OCI-LY1 (cell line): ENCODE data around the gene ADAM11.

Experiments used
- H2AFZ ChIP-seq: fragments of 200-600 bp; sonication (generic), shearing (Covaris generic); 2 replicates; pipeline ENCODE4 v1.6.0; 2014; ENCODE audit warnings: antibody characterized with exemption, mild to moderate bottlenecking, low read length
- H3F3A ChIP-seq: fragments of 200-600 bp; sonication (generic), shearing (Covaris generic); 2 replicates; pipeline ENCODE4 v1.6.0; 2014; ENCODE audit warnings: mild to moderate bottlenecking, antibody characterized with exemption, low read length, moderate library complexity; ENCODE audit not compliant: insufficient read depth
- H3K27ac ChIP-seq: fragments of 200-600 bp; sonication (generic); 2 replicates; pipeline ENCODE4 v1.5.1; 2014; ENCODE audit warnings: low read length, mixed run types, mild to moderate bottlenecking, low read depth; ENCODE audit not compliant: poor library complexity, severe bottlenecking
- H3K27me3 ChIP-seq: fragments of 200-600 bp; sonication (generic); 2 replicates; pipeline ENCODE4 v1.6.0; 2014; ENCODE audit warnings: antibody characterized with exemption, mild to moderate bottlenecking, low read length, moderate library complexity; ENCODE audit not compliant: insufficient read depth
- H3K36me3 ChIP-seq: fragments of 200-600 bp; sonication (generic); 2 replicates; pipeline ENCODE4 v1.6.1; 2014; ENCODE audit warnings: mild to moderate bottlenecking, antibody characterized with exemption, low read length, moderate library complexity, mixed read lengths; ENCODE audit not compliant: insufficient read depth
- H3K4me1 ChIP-seq: fragments of 200-600 bp; sonication (generic); 2 replicates; pipeline ENCODE4 v1.5.1; 2014; ENCODE audit warnings: mild to moderate bottlenecking, low read length, moderate library complexity; ENCODE audit not compliant: insufficient read depth, severe bottlenecking
- H3K4me2 ChIP-seq: fragments of 200-600 bp; sonication (generic), shearing (Covaris generic); 2 replicates; pipeline ENCODE4 v1.6.1; 2014; ENCODE audit warnings: low read length
- H3K4me3 ChIP-seq: fragments of 200-600 bp; sonication (generic); 2 replicates; pipeline ENCODE4 v1.5.1; 2014; ENCODE audit warnings: low read length, low read depth, mild to moderate bottlenecking, mixed read lengths; ENCODE audit not compliant: poor library complexity, severe bottlenecking
- H3K79me2 ChIP-seq: fragments of 200-600 bp; shearing (Covaris generic); 2 replicates; pipeline ENCODE4 v1.6.1; 2016; ENCODE audit warnings: mixed run types, low read length, mixed read lengths; ENCODE audit not compliant: insufficient read depth
- H3K9ac ChIP-seq: fragments of 200-600 bp; sonication (generic), shearing (Covaris generic); 2 replicates; pipeline ENCODE4 v1.6.1; 2014; ENCODE audit warnings: mild to moderate bottlenecking, low read length, mixed read lengths
- H3K9me2 ChIP-seq: fragments of 200-600 bp; sonication (generic), shearing (Covaris generic); 2 replicates; pipeline ENCODE4 v1.6.1; 2014; ENCODE audit warnings: low read depth, mild to moderate bottlenecking, low read length, mixed read lengths
- H3K9me3 ChIP-seq: fragments of 200-600 bp; shearing (Covaris generic); 2 replicates; pipeline ENCODE4 v1.6.1; 2014; ENCODE audit warnings: low read length, mixed read lengths
- H4K20me1 ChIP-seq: fragments of 200-600 bp; sonication (generic), shearing (Covaris generic); 2 replicates; pipeline ENCODE4 v1.6.0; 2016; ENCODE audit warnings: mild to moderate bottlenecking, low read length; ENCODE audit not compliant: insufficient read depth
- EZH2 ChIP-seq: fragments of 200-600 bp; sonication (generic), shearing (Covaris generic); IDR thresholded peaks from 2 replicates; pipeline ENCODE4 v1.8.0; 2017; ENCODE audit warnings: borderline replicate concordance, mixed run types, mild to moderate bottlenecking, antibody characterized with exemption, low read length, moderate library complexity, mixed read lengths
- TF ChIP-seq, protein P1 (sequence below): fragments of 200-600 bp; sonication (generic), shearing (Covaris generic); IDR thresholded peaks from 2 replicates; pipeline ENCODE4 v1.5.1; 2017; ENCODE audit warnings: mild to moderate bottlenecking, antibody characterized with exemption, low read length, moderate library complexity, mixed read lengths

Gene ADAM11

DNA sequence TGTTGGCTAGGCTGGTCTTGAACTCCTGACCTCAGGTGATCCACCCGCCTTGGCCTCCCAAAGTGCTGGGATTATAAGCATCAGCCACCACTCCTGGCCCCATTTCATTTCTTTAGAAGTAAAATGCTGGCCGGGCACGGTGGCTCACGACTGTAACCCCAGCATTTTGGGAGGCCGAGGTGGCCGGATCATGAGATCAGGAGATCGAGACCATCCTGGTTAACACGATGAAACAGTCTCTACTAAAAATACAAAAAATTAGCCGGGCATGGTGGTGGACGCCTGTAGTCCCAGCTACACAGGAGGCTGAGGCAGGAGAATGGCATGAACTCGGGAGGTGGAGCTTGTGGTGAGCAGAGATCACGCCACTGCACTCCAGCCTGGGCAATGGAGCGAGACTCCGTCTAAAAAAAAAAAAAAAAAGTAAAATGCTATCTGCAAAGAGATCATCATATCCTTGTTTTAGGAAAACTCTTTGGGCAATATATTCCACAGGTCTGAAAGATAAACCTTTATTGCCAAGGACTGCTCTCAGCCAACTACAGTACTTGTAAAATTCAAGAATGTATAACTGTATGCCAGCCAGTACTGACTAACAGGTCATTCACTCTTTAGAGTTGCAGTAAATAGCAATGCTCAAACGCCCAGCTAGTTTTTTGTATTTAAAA is 67.5 kb downstream of the ADAM11 start:
- H3K27ac ChIP-seq = peak overlapping the region; percentile 82
- H3K79me2 ChIP-seq = peaks cover 73% of the 10 kb centered on the region
- no peaks in the 10 kb centered on the region for H3K27me3 ChIP-seq
- H3K9ac ChIP-seq = no peak overlapping the region
- no peaks in the 10 kb centered on the region for H4K20me1 ChIP-seq
- no peaks in the 10 kb centered on the region for H3K9me2 ChIP-seq
- H3K4me3 ChIP-seq = no peak overlapping the region
- H2AFZ ChIP-seq = no peak overlapping the region
- H3F3A ChIP-seq = no peaks in the 10 kb centered on the region
- H3K4me2 ChIP-seq = no peak overlapping the region; the same call in 1 of the 2 replicates
- peaks cover 42% of the 10 kb centered on the region for H3K4me1 ChIP-seq
- TF ChIP-seq EZH2 = no peak
- TF ChIP-seq, protein P1, sequence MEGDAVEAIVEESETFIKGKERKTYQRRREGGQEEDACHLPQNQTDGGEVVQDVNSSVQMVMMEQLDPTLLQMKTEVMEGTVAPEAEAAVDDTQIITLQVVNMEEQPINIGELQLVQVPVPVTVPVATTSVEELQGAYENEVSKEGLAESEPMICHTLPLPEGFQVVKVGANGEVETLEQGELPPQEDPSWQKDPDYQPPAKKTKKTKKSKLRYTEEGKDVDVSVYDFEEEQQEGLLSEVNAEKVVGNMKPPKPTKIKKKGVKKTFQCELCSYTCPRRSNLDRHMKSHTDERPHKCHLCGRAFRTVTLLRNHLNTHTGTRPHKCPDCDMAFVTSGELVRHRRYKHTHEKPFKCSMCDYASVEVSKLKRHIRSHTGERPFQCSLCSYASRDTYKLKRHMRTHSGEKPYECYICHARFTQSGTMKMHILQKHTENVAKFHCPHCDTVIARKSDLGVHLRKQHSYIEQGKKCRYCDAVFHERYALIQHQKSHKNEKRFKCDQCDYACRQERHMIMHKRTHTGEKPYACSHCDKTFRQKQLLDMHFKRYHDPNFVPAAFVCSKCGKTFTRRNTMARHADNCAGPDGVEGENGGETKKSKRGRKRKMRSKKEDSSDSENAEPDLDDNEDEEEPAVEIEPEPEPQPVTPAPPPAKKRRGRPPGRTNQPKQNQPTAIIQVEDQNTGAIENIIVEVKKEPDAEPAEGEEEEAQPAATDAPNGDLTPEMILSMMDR = no peak
- peaks cover 8% of the 10 kb centered on the region for H3K36me3 ChIP-seq
- H3K9me3 ChIP-seq = no peaks in the 10 kb centered on the region

DNA sequence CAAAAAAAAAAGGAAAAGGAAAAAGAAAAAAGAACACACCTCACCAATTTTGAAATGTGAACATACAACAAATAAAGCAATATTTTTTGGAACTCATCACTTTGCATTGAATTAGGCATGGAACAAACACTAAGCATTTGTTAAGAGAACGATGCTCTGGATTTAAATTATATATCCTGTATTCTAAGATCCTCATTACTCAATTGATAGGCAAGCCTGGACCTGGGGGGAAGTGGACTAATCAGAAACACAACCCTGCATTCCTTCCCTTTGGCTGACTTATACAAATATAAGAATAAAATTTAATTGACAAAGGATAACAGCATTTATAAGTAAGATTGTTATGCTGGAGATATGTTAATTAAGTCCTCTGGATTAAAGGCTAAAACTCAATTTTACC is 69.1 kb downstream of the ADAM11 start:
- H3K4me2 ChIP-seq = peak overlapping the region; percentile 74
- H3K9me2 ChIP-seq = no peaks in the 10 kb centered on the region
- no peaks in the 10 kb centered on the region for H3K9me3 ChIP-seq
- H4K20me1 ChIP-seq = no peaks in the 10 kb centered on the region
- TF ChIP-seq, protein P1 = no peak
- no peak for TF ChIP-seq EZH2
- peaks cover 8% of the 10 kb centered on the region; the same call in 1 of the 2 replicates for H3K36me3 ChIP-seq
- peak overlapping the region; percentile 84 for H3K4me3 ChIP-seq
- peak overlapping the region; percentile 84 for H3K9ac ChIP-seq
- H2AFZ ChIP-seq = no peak overlapping the region
- H3K79me2 ChIP-seq = peaks cover 60% of the 10 kb centered on the region
- H3K4me1 ChIP-seq = peaks cover 42% of the 10 kb centered on the region
- H3F3A ChIP-seq = no peaks in the 10 kb centered on the region
- H3K27me3 ChIP-seq = peaks cover 2% of the 10 kb centered on the region; the same call in 1 of the 2 replicates
- peak overlapping the region; percentile 82 for H3K27ac ChIP-seq

DNA sequence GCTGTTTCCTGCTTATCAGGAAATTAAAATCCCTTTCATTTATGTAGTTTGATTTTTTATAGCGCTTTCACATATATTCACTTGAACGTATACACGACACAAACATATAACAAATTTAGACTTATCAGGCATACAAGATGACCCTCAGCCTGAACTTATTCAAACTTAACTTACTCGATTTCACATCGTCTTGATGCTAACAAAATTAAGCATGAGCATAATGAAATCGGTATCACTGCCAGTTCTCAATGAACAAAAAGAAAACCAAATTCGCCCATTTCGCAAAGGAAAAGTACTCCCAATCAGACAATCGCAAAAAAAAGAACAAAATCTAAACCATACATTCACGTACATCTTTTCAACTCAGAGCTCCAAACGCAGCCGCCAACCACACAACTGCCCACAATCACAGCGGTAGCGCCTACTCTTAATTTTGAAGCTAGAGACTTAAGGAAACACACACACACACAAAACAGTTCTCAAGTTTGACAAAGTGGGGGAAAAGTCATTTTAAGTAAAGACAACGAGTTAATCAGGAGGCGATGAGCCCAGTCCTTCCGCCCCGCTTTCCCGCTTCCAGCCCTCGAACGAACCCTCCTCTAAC is 70.2 kb downstream of the ADAM11 start:
- peaks cover 51% of the 10 kb centered on the region for H3K79me2 ChIP-seq
- peaks cover 8% of the 10 kb centered on the region; the same call in 1 of the 2 replicates for H3K36me3 ChIP-seq

More for the DNA sequence above, 70.2 kb downstream of the ADAM11 start:
- Histone ChIP-seq H3K4me3 (peak overlapping the region; percentile 84), H3K4me1 (peaks cover 42% of the 10 kb centered on the region), H3K9me3 (no peaks in the 10 kb centered on the region), H3F3A (no peaks in the 10 kb centered on the region), H3K9me2 (no peaks in the 10 kb centered on the region), H3K27ac (peak overlapping the region; percentile 61), H2AFZ (no peak overlapping the region), H3K27me3 (peaks cover 4% of the 10 kb centered on the region; the same call in 1 of the 2 replicates), H3K4me2 (peak overlapping the region; percentile 74), H3K9ac (peak overlapping the region; percentile 84), H4K20me1 (no peaks in the 10 kb centered on the region)
- no peak for TF ChIP-seq EZH2
- TF ChIP-seq, protein P1 = no peak
